ENCODE data around the gene UBXN10.

UBXN10 gene

GRCh38 chr1:20185834-20186782 lies at the start of gene UBXN10, which contains the start of gene PLA2G2C:
Gene UBXN10 (plus strand): TSS chr1:20186096. CDS start chr1:20190562, 4,466 bp downstream.
Gene PLA2G2C (minus strand): TSS chr1:20186518. CDS start chr1:20177363, 9,155 bp downstream.
- DNase-seq, result no peak

GRCh38 chr1:20136249-20136648 lies 49.6 kb upstream of the UBXN10 start:
- DNase-seq, result no peak

GRCh38 chr1:20137055-20137454 lies 48.8 kb upstream of the UBXN10 start:
- no peak for DNase-seq

GRCh38 chr1:20137604-20138003 lies 48.3 kb upstream of the UBXN10 start:
- no peak for DNase-seq

GRCh38 chr1:20138346-20138745 lies 47.5 kb upstream of the UBXN10 start:
- DNase-seq, result no peak

- DNase-seq, result no peak
Measured at GRCh38 chr1:20138961-20139550, 46.8 kb upstream of the UBXN10 start, which contains the start of gene PLA2G2F. Gene PLA2G2F (plus strand): TSS chr1:20139323. CDS start chr1:20139428, 105 bp downstream.

GRCh38 chr1:20139776-20140612 lies 45.9 kb upstream of the UBXN10 start:
- no peak for DNase-seq

- DNase-seq, result no peak
Measured at GRCh38 chr1:20141001-20141400, 44.9 kb upstream of the UBXN10 start.

- DNase-seq, result no peak
Measured at GRCh38 chr1:20141466-20141865, 44.4 kb upstream of the UBXN10 start.

- DNase-seq, result no peak
Measured at GRCh38 chr1:20142001-20142710, 43.7 kb upstream of the UBXN10 start.

- DNase-seq, result no peak
Measured at GRCh38 chr1:20143318-20143717, 42.6 kb upstream of the UBXN10 start.

- DNase-seq, result no peak
Measured at GRCh38 chr1:20143734-20144565, 41.9 kb upstream of the UBXN10 start.

- DNase-seq, result no peak
Measured at GRCh38 chr1:20147846-20148570, 37.9 kb upstream of the UBXN10 start.

- no peak for DNase-seq
Measured at GRCh38 chr1:20148571-20149500, 37.1 kb upstream of the UBXN10 start.

- no peak for DNase-seq
Measured at GRCh38 chr1:20149601-20150325, 36.1 kb upstream of the UBXN10 start.

- no peak for DNase-seq
Measured at GRCh38 chr1:20150326-20150705, 35.6 kb upstream of the UBXN10 start.

GRCh38 chr1:20150969-20151368 lies 34.9 kb upstream of the UBXN10 start:
- no peak for DNase-seq

GRCh38 chr1:20151906-20152598 lies 33.8 kb upstream of the UBXN10 start:
- peak; percentile 74 for DNase-seq

Data from 8988T (cell line).